Stomach (tissue), 4 donors: Measurements from ENCODE around the gene NME8.

Experiments used
- EP300 ChIP-seq: sonication (generic); formaldehyde crosslinking; IDR thresholded peaks from one replicate; pipeline ENCODE4 v1.6.1; 2017; ENCODE audit warnings: antibody characterized with exemption
- POLR2A ChIP-seq, 4 donors: fragments of 450-650 bp; IDR thresholded peaks; one replicate each; pipeline ENCODE4 v1.6.1; 2016; ENCODE audit warnings: antibody characterized with exemption in 4 of 4, control low read depth in 2 of 4, mild to moderate bottlenecking in 1 of 4, moderate library complexity in 1 of 4
- POLR2AphosphoS5 ChIP-seq, 3 donors: sonication (generic); formaldehyde crosslinking; IDR thresholded peaks; one replicate each; pipeline ENCODE4 v1.6.1; 2016; ENCODE audit warnings: antibody characterized with exemption in 3 of 3
- TF ChIP-seq, protein P1 (sequence below), 7 experiments: fragments of 450-650 bp in 4 of 7; fragments of 200-600 bp in 3 of 7; sonication (generic) in 3 of 7; IDR thresholded peaks; one replicate each; pipeline ENCODE4 v1.5.1; 2016 to 2019; ENCODE audit warnings: antibody characterized with exemption in 7 of 7, control low read depth in 2 of 7, mild to moderate bottlenecking in 1 of 7

GRCh38 chr7:37806152-37806551 is 42.2 kb upstream of the NME8 start:
- TF ChIP-seq, protein P1, sequence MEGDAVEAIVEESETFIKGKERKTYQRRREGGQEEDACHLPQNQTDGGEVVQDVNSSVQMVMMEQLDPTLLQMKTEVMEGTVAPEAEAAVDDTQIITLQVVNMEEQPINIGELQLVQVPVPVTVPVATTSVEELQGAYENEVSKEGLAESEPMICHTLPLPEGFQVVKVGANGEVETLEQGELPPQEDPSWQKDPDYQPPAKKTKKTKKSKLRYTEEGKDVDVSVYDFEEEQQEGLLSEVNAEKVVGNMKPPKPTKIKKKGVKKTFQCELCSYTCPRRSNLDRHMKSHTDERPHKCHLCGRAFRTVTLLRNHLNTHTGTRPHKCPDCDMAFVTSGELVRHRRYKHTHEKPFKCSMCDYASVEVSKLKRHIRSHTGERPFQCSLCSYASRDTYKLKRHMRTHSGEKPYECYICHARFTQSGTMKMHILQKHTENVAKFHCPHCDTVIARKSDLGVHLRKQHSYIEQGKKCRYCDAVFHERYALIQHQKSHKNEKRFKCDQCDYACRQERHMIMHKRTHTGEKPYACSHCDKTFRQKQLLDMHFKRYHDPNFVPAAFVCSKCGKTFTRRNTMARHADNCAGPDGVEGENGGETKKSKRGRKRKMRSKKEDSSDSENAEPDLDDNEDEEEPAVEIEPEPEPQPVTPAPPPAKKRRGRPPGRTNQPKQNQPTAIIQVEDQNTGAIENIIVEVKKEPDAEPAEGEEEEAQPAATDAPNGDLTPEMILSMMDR (IDR thresholded peaks at IDR 0.05), result no peak
- TF ChIP-seq POLR2AphosphoS5 (IDR thresholded peaks at IDR 0.05), result no peak
- TF ChIP-seq POLR2A (IDR thresholded peaks at IDR 0.05), result no peak
- TF ChIP-seq EP300, result no peak
